ENCODE data around the gene SLC28A1.

Gene SLC28A1

DNA sequence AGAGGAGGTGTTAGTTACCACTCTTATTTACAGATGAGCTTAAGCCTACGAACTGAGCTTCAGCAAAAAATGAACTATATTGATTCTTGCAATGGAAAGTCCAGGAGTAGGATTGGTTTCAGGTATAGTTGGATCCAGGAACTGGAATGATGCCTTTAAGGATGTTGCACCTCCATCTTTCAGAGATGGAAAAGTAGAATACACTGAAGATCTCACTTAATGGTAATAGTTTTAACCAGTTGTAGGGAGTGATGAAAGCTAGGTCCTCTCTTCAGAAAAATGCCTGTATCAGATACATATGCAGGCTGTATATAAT, 2.5 kb downstream of the SLC28A1 start:
- Mint-ChIP-seq H3K9me3 (no peaks in the 10 kb centered on the region), H3K27ac (no peak overlapping the region), H3K4me3 (no peak overlapping the region), H3K36me3 (ENCODE audit: low read depth) (no peaks in the 10 kb centered on the region), H3K27me3 (no peaks in the 10 kb centered on the region), H3K4me1 (ENCODE audit: low read depth) (no peaks in the 10 kb centered on the region)
- DNase-seq, result no peak

DNA sequence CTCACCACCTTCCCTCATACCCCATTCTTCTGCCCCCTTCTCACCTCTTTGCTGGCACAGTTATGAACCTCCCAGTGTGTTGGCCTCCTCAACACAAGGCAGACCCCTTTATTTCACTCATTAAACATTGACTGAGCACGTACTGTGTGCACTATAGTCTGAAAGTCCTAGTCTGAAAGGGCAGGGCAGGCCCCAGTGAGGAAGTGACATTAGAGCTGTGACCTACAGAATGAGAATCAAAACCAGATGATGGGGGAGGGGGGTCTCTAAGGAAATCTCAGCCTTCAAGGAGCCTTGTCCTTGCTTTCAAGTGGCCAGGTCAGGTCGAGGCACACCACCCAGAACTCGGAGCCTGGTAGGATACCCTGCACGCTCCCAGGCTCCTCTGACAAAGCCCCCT, 3.5 kb downstream of the SLC28A1 start:
- Mint-ChIP-seq H3K27me3 (no peaks in the 10 kb centered on the region), H3K9me3 (no peaks in the 10 kb centered on the region), H3K36me3 (ENCODE audit: low read depth) (no peaks in the 10 kb centered on the region), H3K27ac (no peak overlapping the region), H3K4me3 (no peak overlapping the region), H3K4me1 (ENCODE audit: low read depth) (no peaks in the 10 kb centered on the region)
- no peak for DNase-seq

DNA sequence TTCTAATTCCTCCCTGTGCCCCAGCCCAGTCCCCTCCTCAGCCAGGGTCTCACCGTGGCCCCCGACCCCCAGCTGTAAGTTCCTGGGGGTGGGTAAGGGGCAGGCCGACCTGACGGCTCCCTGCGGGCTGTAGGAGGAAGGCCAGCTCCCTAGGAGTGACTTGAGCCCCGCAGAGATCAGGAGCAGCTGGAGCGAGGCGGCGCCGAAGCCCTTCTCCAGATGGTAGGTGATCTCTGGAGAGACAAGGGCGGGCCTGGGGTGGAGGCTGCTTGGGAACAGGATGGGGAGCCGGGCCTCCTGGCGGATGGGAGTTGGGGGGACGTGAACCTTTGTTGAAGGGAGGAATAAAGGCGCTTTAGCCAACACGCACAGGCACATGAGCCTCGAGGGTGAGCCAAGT, 4.2 kb downstream of the SLC28A1 start:
- no peak overlapping the region for H3K27ac Mint-ChIP-seq
- no peak for DNase-seq
- H3K36me3 Mint-ChIP-seq (ENCODE audit: low read depth), result no peaks in the 10 kb centered on the region
- no peak overlapping the region for H3K4me3 Mint-ChIP-seq
- H3K4me1 Mint-ChIP-seq (ENCODE audit: low read depth), result no peaks in the 10 kb centered on the region
- H3K27me3 Mint-ChIP-seq, result no peaks in the 10 kb centered on the region
- H3K9me3 Mint-ChIP-seq, result no peaks in the 10 kb centered on the region

DNA sequence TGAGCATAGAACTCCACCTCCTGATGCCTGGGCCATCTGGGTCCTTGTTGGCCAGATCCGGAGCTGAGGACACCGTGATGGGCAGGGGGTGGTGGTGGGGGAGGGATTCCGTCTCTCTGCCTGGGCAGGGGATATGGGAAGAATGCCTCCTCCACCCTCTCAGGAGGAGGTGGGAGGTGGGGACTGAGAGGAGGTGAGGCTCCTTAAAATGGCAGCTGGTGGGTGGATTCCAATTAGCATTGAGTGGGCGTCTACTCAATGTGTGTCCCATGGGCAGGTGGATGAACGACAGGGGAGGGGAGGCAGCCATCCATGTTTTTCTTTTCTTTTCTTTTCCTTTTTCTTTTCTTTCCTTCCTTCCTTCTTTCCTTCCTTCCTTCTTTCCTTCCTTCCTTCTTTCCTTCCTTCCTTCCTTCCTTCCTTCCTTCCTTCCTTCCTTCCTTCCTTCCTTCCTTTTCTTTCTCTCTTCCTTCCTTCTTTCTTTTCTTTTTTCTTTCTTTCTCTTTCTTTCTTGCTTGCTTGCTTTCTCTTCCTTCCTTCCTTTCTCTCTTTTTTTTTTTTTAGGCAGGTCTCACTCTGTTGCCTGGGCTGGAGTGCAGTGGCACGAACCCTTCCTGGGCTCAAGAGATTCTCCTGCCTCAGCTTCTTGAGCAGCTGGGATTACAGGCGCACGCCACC, 5.0 kb downstream of the SLC28A1 start:
- no peaks in the 10 kb centered on the region for H3K9me3 Mint-ChIP-seq
- H3K36me3 Mint-ChIP-seq (ENCODE audit: low read depth), result no peaks in the 10 kb centered on the region
- no peak for DNase-seq
- no peak overlapping the region for H3K4me3 Mint-ChIP-seq
- H3K27me3 Mint-ChIP-seq, result no peaks in the 10 kb centered on the region
- H3K4me1 Mint-ChIP-seq (ENCODE audit: low read depth), result no peaks in the 10 kb centered on the region
- no peak overlapping the region for H3K27ac Mint-ChIP-seq

DNA sequence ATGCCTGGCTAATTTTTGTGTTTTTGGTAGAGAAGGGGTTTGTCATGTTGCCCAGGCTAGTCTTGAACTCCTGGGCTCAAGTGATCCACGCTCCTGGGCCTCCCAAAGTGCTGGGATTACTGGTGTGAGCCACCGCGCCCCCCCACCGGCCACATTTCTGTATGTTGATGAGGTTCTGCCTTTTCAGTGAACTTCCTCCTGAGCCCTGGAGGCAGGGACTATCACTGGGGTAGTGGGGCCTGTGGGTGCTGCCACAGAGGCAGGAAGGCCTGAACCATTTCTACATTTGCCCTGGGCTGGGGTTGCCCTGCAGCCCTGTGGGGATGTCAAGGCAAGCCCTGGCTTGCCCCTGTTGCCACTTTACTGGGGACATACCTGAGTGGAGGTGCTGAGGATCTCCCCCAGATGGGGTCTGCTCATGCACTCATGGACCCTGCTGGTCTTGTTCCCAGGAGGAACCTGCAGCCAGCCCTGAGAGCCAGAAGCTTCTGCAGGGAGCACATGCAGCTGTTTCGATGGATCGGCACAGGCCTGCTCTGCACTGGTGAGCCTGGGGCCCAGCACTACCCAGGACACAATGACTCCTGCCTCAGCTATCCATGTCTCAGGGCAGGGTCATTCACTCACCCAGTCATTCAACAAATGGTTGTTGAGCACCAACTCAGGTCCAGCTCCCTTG, 5.7 kb downstream of the SLC28A1 start:
- H3K36me3 Mint-ChIP-seq (ENCODE audit: low read depth), result no peaks in the 10 kb centered on the region
- no peak overlapping the region for H3K27ac Mint-ChIP-seq
- H3K4me1 Mint-ChIP-seq (ENCODE audit: low read depth), result no peaks in the 10 kb centered on the region
- H3K27me3 Mint-ChIP-seq, result no peaks in the 10 kb centered on the region
- H3K4me3 Mint-ChIP-seq, result no peak overlapping the region
- DNase-seq, result no peak
- H3K9me3 Mint-ChIP-seq, result no peaks in the 10 kb centered on the region

DNA sequence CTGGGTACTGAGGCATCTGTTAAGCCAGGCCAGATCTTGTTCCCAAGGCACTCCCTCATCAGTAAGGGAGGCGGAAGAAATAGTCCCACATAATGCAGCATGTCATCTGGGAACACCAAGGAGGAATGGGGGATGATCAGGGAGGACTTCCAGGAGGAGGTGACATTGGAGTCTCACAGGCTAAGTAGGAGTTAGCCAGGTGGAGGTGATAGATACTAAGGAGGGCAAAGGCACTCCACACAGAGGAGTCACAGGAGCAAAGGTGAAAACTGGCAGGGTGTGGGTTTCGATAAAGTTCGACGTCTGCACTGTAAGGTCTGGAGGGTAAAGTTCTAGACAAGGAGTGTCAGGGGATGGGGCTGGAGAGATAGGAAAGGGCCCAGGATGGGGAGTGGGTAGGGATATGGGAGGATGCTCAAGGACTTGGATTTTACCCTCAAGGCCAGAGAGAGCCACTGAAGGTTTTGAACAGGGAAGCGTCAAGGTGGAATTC, 6.3 kb downstream of the SLC28A1 start:
- Mint-ChIP-seq H3K36me3 (ENCODE audit: low read depth) (no peaks in the 10 kb centered on the region), H3K27ac (no peak overlapping the region), H3K4me3 (no peak overlapping the region), H3K9me3 (no peaks in the 10 kb centered on the region), H3K4me1 (ENCODE audit: low read depth) (no peaks in the 10 kb centered on the region), H3K27me3 (no peaks in the 10 kb centered on the region)
- no peak for DNase-seq

DNA sequence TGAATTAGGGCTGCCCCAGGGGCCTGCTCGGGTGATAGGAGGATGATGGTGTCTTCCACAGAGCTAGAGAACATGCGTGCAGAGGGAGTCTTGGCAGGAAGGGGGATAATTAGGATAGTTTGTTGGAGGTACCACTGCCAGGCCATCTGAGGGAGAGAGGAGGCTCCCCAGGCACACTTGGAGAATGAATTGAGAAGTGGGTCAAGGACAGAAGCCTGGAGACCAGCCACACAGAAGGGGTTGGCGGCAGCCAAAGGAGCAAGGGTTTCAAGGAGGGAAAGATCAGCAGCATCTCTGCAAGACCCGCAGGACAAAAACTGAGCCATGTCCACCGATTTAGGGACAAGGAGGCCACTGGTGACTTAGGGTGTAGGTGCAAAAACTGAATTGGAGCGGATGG, 6.9 kb downstream of the SLC28A1 start:
- Mint-ChIP-seq H3K36me3 (ENCODE audit: low read depth) (no peaks in the 10 kb centered on the region), H3K27me3 (peaks cover 4% of the 10 kb centered on the region), H3K4me3 (no peak overlapping the region), H3K9me3 (no peaks in the 10 kb centered on the region), H3K4me1 (ENCODE audit: low read depth) (no peaks in the 10 kb centered on the region), H3K27ac (no peak overlapping the region)
- no peak for DNase-seq

DNA sequence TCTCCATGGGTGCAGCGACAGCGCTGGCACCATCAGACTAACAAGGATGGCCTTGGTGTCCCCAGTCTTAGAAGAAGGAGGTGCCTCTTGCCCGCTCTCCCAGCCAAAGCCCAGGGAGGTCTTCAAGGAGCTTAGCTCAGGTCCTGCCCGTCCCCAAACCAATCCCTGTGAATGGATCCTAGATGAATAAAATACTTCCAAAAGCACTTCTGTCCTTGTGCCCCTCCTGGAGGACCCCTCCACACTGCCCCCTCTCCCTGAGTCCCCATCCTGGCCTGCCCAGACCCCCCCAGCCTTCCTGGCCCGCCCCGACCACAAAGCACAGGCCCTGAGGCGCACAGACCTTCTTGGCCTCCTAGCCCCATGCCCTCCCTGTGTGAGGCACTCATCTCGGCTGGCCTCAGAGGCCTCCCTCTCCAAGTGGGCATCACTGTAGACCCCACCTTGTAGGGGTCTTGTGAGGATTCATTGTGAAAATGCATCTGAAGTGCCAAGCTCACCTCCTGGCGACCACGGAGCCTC, 8.4 kb downstream of the SLC28A1 start:
- H3K4me1 Mint-ChIP-seq (ENCODE audit: low read depth), result no peaks in the 10 kb centered on the region
- no peaks in the 10 kb centered on the region for H3K36me3 Mint-ChIP-seq (ENCODE audit: low read depth)
- H3K27me3 Mint-ChIP-seq, result peaks cover 4% of the 10 kb centered on the region
- no peaks in the 10 kb centered on the region for H3K9me3 Mint-ChIP-seq
- H3K4me3 Mint-ChIP-seq, result no peak overlapping the region
- no peak overlapping the region for H3K27ac Mint-ChIP-seq
- DNase-seq, result no peak

DNA sequence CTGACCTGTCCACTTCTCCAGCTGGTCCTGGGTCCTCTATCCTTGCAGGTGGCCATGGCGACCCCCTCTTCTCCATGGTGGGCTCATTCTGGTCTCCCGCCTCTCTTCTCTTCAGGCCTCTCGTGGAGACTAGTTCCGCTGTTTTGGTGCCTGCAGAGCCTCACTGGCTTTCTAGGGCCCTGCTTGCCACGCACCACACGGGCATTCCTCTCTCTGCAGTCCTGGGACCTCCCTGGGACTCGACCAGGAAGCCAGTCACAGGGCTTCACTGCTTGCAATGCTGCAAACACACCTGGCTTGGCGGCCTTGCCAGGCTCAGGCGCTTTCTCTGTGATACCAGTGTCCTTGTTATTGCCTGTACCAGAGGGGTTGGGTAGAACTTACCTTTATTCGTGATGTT, 9.1 kb downstream of the SLC28A1 start:
- no peak for DNase-seq
- no peaks in the 10 kb centered on the region for H3K9me3 Mint-ChIP-seq
- no peaks in the 10 kb centered on the region for H3K4me1 Mint-ChIP-seq (ENCODE audit: low read depth)
- H3K27ac Mint-ChIP-seq, result no peak overlapping the region
- H3K27me3 Mint-ChIP-seq, result peaks cover 4% of the 10 kb centered on the region
- no peaks in the 10 kb centered on the region for H3K36me3 Mint-ChIP-seq (ENCODE audit: low read depth)
- no peak overlapping the region for H3K4me3 Mint-ChIP-seq

DNA sequence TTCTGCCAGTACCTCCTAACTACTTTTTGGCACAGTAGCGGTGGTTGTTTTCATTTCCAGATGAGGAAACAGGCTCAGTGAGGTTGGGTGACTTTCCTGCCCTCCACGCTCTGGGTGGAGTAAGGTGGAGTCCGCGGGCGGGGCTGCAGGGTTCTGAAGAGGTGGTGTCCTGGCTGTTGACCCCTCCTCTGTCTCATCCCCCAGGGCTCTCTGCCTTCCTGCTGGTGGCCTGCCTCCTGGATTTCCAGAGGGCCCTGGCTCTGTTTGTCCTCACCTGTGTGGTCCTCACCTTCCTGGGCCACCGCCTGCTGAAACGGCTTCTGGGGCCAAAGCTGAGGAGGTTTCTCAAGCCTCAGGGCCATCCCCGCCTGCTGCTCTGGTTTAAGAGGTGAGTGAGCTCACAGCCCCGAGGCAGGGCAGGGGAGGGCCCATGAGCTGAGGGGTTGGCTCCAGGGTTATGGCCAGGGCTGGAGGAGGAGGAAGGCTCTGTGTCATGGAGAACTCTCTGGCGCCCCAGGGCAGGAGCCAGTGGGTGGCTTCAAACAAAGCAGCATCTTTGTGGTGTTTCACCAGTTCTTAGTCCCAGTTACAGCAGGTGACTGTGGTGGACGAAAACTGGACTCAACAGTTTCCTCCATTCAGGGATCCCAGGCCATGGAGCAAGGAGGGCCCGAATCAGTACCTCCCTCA, 10.4 kb downstream of the SLC28A1 start:
- H3K4me3 Mint-ChIP-seq, result no peak overlapping the region
- H3K27ac Mint-ChIP-seq, result no peak overlapping the region
- H3K36me3 Mint-ChIP-seq (ENCODE audit: low read depth), result no peaks in the 10 kb centered on the region
- H3K4me1 Mint-ChIP-seq (ENCODE audit: low read depth), result no peaks in the 10 kb centered on the region
- no peak for DNase-seq
- peaks cover 4% of the 10 kb centered on the region for H3K27me3 Mint-ChIP-seq
- H3K9me3 Mint-ChIP-seq, result peaks cover 2% of the 10 kb centered on the region

DNA sequence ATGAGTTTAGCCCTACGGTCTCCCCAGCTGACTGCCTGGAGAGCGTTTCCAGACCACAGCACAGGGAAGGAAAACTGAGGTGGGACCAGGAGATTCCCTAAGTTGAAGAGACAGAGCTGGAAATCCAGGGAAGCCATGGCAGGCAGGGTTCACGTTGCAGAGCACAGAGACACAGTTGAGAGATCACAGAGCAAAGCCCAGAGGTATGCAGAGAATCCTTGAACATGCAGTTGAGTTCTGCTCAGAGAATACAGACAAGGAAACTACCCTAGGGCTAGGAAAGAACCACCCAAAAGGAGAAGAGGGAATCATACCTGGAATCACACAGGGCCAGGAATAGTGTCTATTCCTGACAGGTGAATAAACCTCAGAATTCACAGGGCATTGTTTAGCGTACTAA, 14.3 kb downstream of the SLC28A1 start:
- DNase-seq, result no peak
- Mint-ChIP-seq H3K4me3 (no peak overlapping the region), H3K9me3 (peaks cover 2% of the 10 kb centered on the region), H3K27ac (no peak overlapping the region), H3K27me3 (peaks cover 4% of the 10 kb centered on the region), H3K36me3 (ENCODE audit: low read depth) (no peaks in the 10 kb centered on the region), H3K4me1 (ENCODE audit: low read depth) (no peaks in the 10 kb centered on the region)

DNA sequence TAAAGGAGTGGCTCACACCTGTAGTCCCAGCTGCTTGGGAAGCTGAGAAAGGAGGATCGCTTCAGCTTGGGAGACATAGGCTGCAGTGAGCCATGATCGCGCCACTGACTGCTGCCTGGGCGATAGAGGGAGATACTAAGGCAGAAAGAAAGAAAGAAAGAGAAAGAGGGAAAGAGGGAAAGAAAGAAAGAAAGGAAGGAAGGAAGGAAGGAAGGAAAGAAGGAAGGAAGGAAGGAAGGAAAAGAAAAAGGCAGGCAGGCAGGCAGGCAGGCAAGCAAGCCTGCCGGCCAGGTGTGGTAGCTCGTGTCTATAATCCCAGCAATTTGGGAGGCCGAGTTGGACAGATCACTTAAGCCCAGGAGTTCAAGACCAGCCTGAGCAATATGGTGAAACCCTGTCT, 15.3 kb downstream of the SLC28A1 start:
- H3K9me3 Mint-ChIP-seq, result peaks cover 2% of the 10 kb centered on the region
- no peak overlapping the region for H3K4me3 Mint-ChIP-seq
- no peak for DNase-seq
- peaks cover 4% of the 10 kb centered on the region for H3K27me3 Mint-ChIP-seq
- H3K4me1 Mint-ChIP-seq (ENCODE audit: low read depth), result no peaks in the 10 kb centered on the region
- no peaks in the 10 kb centered on the region for H3K36me3 Mint-ChIP-seq (ENCODE audit: low read depth)
- no peak overlapping the region for H3K27ac Mint-ChIP-seq

DNA sequence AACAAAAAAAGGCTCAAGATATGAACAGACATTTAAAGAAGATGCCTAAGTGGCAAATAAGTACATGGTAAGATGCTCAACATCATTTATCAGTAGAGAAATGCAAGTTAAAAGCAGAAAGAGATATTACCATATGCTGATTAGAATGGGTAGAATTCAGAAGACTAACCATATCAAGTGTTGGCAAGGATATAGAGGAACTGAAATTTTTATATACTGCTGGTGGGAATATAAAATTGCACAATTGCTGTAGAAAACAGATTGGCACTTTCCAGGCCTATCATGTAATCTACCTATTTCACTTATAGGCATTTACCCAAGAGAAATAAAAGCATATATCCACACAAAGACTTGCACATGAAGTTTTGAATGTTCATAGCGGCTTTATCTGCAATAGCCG, 17.1 kb downstream of the SLC28A1 start:
- Mint-ChIP-seq H3K4me3 (no peak overlapping the region), H3K27ac (no peak overlapping the region), H3K9me3 (peaks cover 2% of the 10 kb centered on the region), H3K27me3 (no peaks in the 10 kb centered on the region), H3K36me3 (ENCODE audit: low read depth) (no peaks in the 10 kb centered on the region), H3K4me1 (ENCODE audit: low read depth) (no peaks in the 10 kb centered on the region)
- no peak for DNase-seq

DNA sequence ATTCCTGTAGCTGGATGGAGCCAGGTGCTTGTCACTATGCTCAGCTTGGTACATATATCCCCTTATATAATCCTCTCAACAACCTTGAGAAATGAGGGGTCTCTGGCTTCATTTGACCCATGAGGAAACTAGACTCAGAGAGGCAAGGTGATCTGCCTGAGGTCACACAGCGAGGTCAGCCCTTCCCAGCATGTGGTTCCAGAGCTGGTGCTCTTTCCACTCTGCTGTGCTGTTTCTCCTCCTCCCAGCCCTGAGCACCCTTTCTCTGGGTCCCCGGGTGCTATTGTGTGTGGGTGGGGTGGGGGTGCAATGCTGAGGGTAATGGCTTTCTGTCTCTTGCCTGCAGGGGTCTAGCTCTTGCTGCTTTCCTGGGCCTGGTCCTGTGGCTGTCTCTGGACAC, 19.3 kb downstream of the SLC28A1 start:
- H3K27ac Mint-ChIP-seq, result no peak overlapping the region
- H3K4me1 Mint-ChIP-seq (ENCODE audit: low read depth), result no peaks in the 10 kb centered on the region
- no peak for DNase-seq
- H3K4me3 Mint-ChIP-seq, result no peak overlapping the region
- peaks cover 2% of the 10 kb centered on the region for H3K9me3 Mint-ChIP-seq
- no peaks in the 10 kb centered on the region for H3K27me3 Mint-ChIP-seq
- no peaks in the 10 kb centered on the region for H3K36me3 Mint-ChIP-seq (ENCODE audit: low read depth)

DNA sequence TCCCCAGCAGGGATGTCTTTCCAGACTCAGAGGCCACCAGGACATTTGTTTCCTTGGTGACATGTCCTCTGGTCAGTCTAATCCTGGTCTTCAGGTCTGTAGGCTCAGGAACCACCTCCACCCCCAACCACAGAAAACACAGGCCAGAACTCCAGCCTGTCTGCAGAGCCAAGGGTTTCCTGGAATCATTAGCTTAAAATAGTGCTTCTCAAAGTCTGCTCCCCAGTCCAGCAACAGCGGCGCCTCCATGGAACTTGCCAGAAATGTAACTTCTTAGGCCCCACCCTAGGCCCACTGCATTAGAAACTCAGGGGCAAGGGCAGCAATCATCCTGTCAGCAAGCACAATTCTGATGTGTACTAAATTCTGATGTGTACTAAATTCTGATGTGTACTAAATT, 20.0 kb downstream of the SLC28A1 start:
- H3K27me3 Mint-ChIP-seq, result no peaks in the 10 kb centered on the region
- no peaks in the 10 kb centered on the region for H3K4me1 Mint-ChIP-seq (ENCODE audit: low read depth)
- H3K36me3 Mint-ChIP-seq (ENCODE audit: low read depth), result no peaks in the 10 kb centered on the region
- no peak overlapping the region for H3K4me3 Mint-ChIP-seq
- H3K27ac Mint-ChIP-seq, result no peak overlapping the region
- no peak for DNase-seq
- no peaks in the 10 kb centered on the region for H3K9me3 Mint-ChIP-seq
